Measurements from ENCODE around the gene ARMC12.
"Not testable (repeated sequence)": the region's sequence is repeated elsewhere in the genome, so short reads cannot be mapped to it uniquely, and the experiment has no call there.

ARMC12 gene, protein sequence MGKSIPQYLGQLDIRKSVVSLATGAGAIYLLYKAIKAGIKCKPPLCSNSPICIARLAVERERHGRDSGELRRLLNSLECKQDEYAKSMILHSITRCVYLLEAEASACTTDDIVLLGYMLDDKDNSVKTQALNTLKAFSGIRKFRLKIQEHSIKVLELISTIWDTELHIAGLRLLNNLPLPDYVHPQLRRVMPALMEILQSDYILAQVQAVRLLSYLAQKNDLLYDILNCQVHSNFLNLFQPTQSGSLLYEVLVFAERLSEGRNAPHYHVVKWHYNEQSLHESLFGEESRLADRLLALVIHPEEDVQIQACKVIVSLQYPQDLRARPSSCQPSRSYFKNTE

DNA sequence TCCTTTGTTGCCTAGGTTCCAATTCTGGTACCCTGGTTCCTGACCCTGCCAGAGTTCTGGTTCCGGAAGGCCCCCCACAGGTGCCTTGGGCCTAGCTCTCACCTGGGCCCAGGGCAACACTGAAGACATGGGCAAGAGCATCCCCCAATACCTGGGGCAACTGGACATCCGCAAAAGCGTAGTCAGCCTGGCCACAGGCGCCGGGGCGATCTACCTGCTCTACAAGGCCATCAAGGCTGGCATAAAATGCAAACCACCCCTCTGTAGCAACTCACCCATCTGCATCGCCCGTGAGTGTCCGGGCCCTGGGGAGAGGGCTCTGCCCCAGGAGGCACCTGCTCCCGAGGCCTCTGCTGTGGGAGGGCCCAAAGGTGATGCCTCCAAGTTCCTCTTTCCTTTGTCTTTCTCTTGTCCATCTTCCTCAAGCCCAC, at the start of gene ARMC12:
ARMC12 (plus strand) TSS at position 51 of the 431 bp plus-strand sequence; CDS start at position 128, 77 bp downstream.
- Histone ChIP-seq H3K4me3 (ENCODE audit: low read length) (no peak within 1 kb of the TSS), H3K27ac (ENCODE audit: low read depth, low read length) (no peak within 1 kb of the TSS), H3K27me3 (ENCODE audit: control insufficient read depth, insufficient read depth, low read length) (no peaks in the 10 kb centered on the region), H3K36me3 (ENCODE audit: control insufficient read depth, insufficient read depth, low read length) (no peaks in the 10 kb centered on the region), H3K4me1 (ENCODE audit: control insufficient read depth, insufficient read depth, low read length) (peaks cover 9% of the 10 kb centered on the region), H3K9ac (ENCODE audit: low read length) (no peak within 1 kb of the TSS)

DNA sequence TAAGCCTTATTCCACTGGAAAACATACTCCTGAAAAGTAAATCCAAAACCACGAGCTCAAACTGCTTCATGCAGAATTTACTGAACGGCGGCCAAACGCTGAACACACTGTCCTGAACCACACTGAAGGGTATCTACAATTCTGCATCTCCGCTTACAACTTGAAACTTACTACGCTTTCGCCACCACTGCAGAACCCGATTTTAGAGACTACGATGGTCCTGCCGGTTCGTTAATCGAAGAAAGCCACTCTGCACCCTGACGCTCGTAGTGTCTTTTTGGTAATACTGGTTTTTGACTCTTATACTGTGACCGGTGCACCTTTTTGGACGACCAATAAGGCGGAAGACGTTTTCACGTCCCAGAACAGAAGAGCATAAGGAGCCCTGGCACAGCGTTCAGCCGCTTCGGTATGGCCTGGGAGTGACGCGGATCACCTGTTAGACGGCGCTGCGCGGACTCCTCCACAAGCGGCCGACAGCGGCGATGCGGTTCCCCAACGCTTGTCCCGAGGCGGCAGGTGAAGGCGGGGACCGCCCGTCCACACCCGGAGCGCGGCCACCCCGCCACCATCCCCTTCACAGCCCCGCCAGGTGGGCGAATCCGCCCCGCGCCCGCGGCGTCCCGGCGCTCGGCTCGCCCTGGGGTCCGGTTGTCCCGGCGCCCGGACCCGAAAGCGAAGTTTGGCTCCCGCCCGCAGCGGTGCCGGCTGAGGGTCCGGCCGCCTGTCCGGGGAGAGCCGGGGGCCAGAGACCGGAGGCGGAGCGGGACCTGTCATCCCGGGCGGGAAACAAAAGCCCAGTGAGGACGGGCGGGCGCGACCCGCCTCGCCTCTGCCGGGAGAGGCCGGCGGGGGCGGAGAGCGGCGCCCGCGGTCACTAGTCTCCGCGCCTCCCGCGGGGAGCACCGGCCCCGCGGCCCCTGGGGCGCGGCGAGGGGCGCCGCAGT, 48.9 kb upstream of the ARMC12 start:
- Histone ChIP-seq H3K27me3 (ENCODE audit: control insufficient read depth, insufficient read depth, low read length) (no peaks in the 10 kb centered on the region), H3K36me3 (ENCODE audit: control insufficient read depth, insufficient read depth, low read length) (no peaks in the 10 kb centered on the region), H3K4me1 (ENCODE audit: control insufficient read depth, insufficient read depth, low read length) (no peaks in the 10 kb centered on the region), H3K4me3 (ENCODE audit: low read length) (peak overlapping the region; percentile 98), H3K9ac (ENCODE audit: low read length) (peak overlapping the region; percentile 91), H3K27ac (ENCODE audit: low read depth, low read length) (peak overlapping the region; percentile 96)

DNA sequence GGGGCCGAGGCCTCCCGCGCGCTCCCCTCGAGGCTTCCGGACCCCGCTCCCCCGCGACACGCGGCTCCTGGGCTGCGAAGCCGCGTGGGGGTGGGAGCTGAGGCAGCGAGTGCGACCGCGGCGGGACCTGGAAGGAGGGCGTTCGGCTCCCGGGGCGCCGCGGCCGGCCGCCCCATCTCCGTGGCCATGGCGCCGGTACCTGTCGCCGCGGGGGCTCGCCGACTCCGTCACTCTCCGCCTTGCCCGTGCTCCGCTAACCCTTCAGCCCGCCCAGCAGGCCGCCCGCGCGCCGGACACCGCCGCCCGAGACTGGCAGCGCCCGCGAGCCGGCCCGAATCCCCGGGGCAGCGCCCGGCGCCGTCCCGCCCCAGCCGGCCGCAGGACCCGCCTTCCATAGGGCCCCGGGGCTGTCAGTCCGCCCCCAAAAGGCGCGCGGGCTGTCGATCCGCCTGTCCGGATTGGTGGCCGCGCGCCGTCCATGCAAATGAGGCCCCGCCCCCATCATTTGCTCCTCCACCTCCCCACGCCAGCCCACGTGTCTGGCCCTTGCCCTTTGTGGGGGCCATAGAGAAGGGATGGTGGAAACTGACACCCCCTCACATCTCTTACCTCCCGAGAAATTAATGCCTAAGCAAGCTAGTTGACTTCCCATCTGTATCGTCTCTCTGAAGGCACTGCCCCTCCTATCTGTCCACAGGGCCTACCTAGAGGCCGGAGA, 48.1 kb upstream of the ARMC12 start, which contains the start of gene FKBP5:
FKBP5 (minus strand) TSS at position 311 of the 718 bp plus-strand sequence. CDS start 46,091 bp downstream, outside the sequence.
- Histone ChIP-seq H3K4me1 (ENCODE audit: control insufficient read depth, insufficient read depth, low read length) (no peaks in the 10 kb centered on the region), H3K4me3 (ENCODE audit: low read length) (peak within 1 kb of the TSS; percentile 98), H3K27ac (ENCODE audit: low read depth, low read length) (peak within 1 kb of the TSS; percentile 96), H3K9ac (ENCODE audit: low read length) (peak within 1 kb of the TSS; percentile 91), H3K36me3 (ENCODE audit: control insufficient read depth, insufficient read depth, low read length) (no peaks in the 10 kb centered on the region), H3K27me3 (ENCODE audit: control insufficient read depth, insufficient read depth, low read length) (no peaks in the 10 kb centered on the region)

DNA sequence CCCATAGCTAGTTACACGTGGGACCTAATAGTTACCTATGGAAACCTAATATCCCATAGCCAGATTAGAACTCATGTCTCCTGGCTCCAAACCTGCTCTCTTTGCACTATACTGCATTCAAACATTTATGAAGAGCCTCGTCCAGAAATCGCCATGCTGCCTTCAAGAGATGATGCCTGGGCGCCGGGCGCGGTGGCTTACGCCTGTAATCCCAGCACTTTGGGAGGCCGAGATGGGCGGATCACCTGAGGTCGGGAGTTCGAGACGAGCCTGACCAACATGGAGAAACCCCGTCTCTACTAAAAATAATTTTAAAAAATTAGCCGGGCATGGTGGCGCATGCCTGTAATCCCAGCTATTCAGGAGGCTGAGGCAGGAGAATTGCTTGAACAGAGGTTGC, 46.8 kb upstream of the ARMC12 start:
- H3K4me3 ChIP-seq (ENCODE audit: low read length); H3K9ac ChIP-seq (ENCODE audit: low read length); H3K27me3 ChIP-seq (ENCODE audit: control insufficient read depth, insufficient read depth, low read length); H3K4me1 ChIP-seq (ENCODE audit: control insufficient read depth, insufficient read depth, low read length); H3K36me3 ChIP-seq (ENCODE audit: control insufficient read depth, insufficient read depth, low read length): not testable (repeated sequence)
- H3K27ac ChIP-seq (ENCODE audit: low read depth, low read length): peak overlapping the region; percentile 24

DNA sequence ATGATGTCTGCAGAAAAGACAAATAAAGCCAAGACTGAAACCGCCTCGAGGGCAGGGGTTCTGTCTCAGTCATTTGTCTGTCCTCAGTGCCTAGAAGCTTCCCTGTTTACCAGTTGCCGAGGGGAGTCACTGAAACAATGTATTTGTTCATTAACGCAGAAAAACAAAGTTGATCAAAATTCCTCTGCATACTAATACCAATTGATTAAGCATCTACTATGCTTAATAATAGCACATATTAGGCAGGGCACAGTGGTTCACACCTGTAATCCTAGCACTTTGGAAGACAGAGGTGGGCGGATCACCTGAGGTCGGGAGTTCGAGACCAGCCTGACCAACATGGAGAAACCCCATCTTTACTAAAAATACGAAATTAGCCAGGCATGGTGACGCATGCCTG, 46.3 kb upstream of the ARMC12 start:
- no peaks in the 10 kb centered on the region for H3K36me3 ChIP-seq (ENCODE audit: control insufficient read depth, insufficient read depth, low read length)
- no peak overlapping the region for H3K27ac ChIP-seq (ENCODE audit: low read depth, low read length)
- no peaks in the 10 kb centered on the region for H3K27me3 ChIP-seq (ENCODE audit: control insufficient read depth, insufficient read depth, low read length)
- no peak overlapping the region for H3K9ac ChIP-seq (ENCODE audit: low read length)
- H3K4me1 ChIP-seq (ENCODE audit: control insufficient read depth, insufficient read depth, low read length): no peaks in the 10 kb centered on the region
- no peak overlapping the region for H3K4me3 ChIP-seq (ENCODE audit: low read length)

DNA sequence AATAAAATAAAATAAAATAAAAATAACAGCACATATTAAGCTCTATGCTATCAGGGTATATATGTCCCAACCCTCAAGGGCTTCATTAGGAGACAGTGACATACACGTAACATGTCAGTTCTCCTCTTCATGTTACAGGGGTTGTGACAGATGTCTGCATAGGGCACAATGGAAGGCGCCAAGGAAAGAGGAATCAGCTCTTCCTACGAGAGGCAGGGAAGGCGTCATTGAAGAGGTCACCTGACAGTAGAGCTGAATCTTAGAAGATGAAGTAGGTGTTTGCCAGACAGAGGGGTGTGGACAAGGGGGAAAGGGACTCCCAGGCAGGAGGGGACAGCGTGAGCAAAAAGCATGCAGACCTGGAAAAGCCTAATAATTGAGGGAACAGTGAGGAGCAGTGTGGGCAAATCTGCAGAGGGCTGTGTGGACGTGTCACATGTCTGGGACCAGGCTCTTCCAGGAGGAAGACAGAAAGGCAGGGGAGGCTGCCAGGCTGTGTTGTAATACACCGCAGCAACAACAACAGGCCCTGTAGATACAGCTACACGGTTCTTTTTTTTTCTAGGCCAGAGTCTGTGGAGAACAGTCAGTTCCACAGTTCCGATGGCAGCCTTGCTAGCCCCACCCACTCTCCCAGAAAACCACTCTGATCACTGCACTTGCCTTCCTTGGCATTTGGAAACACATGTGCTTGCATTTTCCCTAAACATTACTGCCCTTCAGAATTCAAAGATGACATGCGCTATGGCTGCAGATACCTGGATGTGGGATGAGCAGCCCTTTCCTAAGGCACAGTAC, 45.6 kb upstream of the ARMC12 start:
- H3K4me3 ChIP-seq (ENCODE audit: low read length): no peak overlapping the region
- H3K36me3 ChIP-seq (ENCODE audit: control insufficient read depth, insufficient read depth, low read length): no peaks in the 10 kb centered on the region
- no peaks in the 10 kb centered on the region for H3K4me1 ChIP-seq (ENCODE audit: control insufficient read depth, insufficient read depth, low read length)
- peak overlapping the region; percentile 75 for H3K27ac ChIP-seq (ENCODE audit: low read depth, low read length)
- H3K9ac ChIP-seq (ENCODE audit: low read length): no peak overlapping the region
- no peaks in the 10 kb centered on the region for H3K27me3 ChIP-seq (ENCODE audit: control insufficient read depth, insufficient read depth, low read length)

DNA sequence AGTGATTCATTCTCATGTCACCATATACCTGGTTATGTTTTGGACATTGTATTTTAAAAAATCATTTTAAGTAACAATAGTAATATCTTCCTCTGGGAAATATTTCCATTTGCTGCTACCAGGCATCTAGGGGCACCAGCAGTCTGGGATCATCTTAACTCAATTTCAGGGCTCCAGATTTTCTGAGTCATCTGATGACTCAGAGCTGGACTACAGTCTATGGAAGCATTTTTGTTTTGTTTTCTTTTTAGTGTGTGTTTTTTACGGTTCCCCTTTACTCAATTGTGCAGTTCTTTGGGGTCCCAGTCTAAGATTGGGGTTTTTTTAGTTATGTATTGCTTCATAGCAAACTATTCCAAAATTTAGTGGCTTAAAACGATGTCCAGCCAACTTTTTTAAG, 42.4 kb upstream of the ARMC12 start:
- Histone ChIP-seq H3K36me3 (ENCODE audit: control insufficient read depth, insufficient read depth, low read length) (no peaks in the 10 kb centered on the region), H3K4me1 (ENCODE audit: control insufficient read depth, insufficient read depth, low read length) (no peaks in the 10 kb centered on the region)

DNA sequence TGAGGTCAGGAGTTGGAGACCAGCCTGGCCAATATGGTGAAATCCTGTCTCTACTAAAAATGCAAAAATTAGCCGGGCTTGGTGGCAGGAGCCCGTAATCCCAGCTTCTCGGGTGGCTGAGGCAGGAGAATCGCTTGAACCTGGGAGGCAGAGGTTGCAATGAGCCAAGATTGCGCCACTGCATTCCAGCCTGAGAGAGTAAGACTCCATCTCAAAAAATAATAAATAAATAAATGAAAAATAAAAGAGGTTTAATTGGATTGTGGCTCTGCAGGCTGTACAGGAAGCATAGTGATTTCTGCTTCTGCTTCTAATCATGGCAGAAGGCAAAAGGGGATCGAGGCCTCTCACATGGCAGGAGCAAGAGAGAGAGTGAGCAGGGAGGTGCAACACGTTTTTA, 38.4 kb upstream of the ARMC12 start:
- not testable (repeated sequence) for H3K4me1 ChIP-seq (ENCODE audit: control insufficient read depth, insufficient read depth, low read length); H3K36me3 ChIP-seq (ENCODE audit: control insufficient read depth, insufficient read depth, low read length); H3K4me3 ChIP-seq (ENCODE audit: low read length); H3K9ac ChIP-seq (ENCODE audit: low read length); H3K27me3 ChIP-seq (ENCODE audit: control insufficient read depth, insufficient read depth, low read length); H3K27ac ChIP-seq (ENCODE audit: low read depth, low read length)

More for the DNA sequence above, 42.4 kb upstream of the ARMC12 start:
- Histone ChIP-seq H3K27ac (ENCODE audit: low read depth, low read length) (no peak overlapping the region), H3K9ac (ENCODE audit: low read length) (no peak overlapping the region), H3K4me3 (ENCODE audit: low read length) (no peak overlapping the region), H3K27me3 (ENCODE audit: control insufficient read depth, insufficient read depth, low read length) (no peaks in the 10 kb centered on the region)

DNA sequence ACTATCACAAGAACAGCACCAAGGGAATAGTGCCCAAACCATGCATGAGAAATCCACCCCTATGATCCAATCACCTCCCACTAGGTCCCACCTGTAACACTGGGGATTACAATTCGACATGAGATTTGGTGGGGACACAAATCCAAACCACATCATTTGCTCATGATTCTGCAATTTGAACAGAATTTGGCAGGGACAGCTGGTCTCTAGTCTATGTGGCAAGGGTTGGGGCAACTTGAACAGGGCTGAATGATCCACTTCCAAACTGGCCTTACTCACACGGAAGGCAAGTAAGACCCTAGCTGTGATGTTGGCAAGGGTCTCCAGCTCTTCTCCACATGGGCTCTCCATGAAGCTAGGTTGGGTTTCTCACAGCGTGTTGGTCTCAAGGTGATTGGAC, 38.0 kb upstream of the ARMC12 start:
- H3K4me1 ChIP-seq (ENCODE audit: control insufficient read depth, insufficient read depth, low read length): no peaks in the 10 kb centered on the region
- H3K9ac ChIP-seq (ENCODE audit: low read length): no peak overlapping the region
- H3K27me3 ChIP-seq (ENCODE audit: control insufficient read depth, insufficient read depth, low read length): no peaks in the 10 kb centered on the region
- no peak overlapping the region for H3K27ac ChIP-seq (ENCODE audit: low read depth, low read length)
- no peaks in the 10 kb centered on the region for H3K36me3 ChIP-seq (ENCODE audit: control insufficient read depth, insufficient read depth, low read length)
- H3K4me3 ChIP-seq (ENCODE audit: low read length): no peak overlapping the region

DNA sequence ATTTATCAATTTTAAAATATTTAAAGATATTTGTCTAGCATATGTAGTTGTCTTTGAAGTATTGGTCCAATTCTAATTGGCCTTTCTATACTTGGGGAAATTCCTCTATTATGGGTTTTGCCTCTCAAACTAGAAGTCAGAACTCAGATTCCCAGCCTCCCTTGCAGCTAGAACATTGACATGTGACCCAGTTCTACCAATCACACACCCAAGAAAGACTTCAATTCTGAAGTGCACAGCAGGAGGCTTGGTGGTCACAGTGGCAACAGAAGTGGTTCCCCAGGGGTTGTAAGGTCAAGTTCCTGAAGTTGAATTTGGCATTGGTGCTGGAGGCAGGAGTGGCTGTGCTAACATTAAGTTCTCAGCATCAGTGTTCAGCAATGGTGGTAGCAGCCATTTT, 33.3 kb upstream of the ARMC12 start:
- H3K9ac ChIP-seq (ENCODE audit: low read length): no peak overlapping the region
- no peak overlapping the region for H3K4me3 ChIP-seq (ENCODE audit: low read length)
- H3K36me3 ChIP-seq (ENCODE audit: control insufficient read depth, insufficient read depth, low read length): no peaks in the 10 kb centered on the region
- H3K27me3 ChIP-seq (ENCODE audit: control insufficient read depth, insufficient read depth, low read length): no peaks in the 10 kb centered on the region
- no peaks in the 10 kb centered on the region for H3K4me1 ChIP-seq (ENCODE audit: control insufficient read depth, insufficient read depth, low read length)
- H3K27ac ChIP-seq (ENCODE audit: low read depth, low read length): no peak overlapping the region

DNA sequence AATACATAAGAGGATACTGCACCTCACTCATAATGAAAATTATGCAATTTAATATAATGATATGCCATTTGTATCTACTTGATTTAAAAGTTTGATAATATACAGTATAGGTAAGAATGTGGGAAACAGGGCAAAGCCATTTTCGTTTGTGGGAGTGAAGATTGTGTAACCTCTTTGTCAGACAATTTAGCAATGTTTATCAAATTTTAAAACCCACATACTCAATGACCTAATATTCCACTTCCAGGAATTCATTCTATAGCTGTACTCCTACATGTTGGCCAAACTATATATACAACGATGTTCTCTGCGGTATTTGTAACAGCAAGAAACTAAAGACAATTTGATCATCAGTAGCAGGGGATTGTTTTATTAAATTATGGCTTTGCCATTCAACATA, 30.4 kb upstream of the ARMC12 start:
- Histone ChIP-seq H3K9ac (ENCODE audit: low read length) (no peak overlapping the region), H3K4me3 (ENCODE audit: low read length) (no peak overlapping the region), H3K36me3 (ENCODE audit: control insufficient read depth, insufficient read depth, low read length) (no peaks in the 10 kb centered on the region), H3K27me3 (ENCODE audit: control insufficient read depth, insufficient read depth, low read length) (no peaks in the 10 kb centered on the region), H3K4me1 (ENCODE audit: control insufficient read depth, insufficient read depth, low read length) (no peaks in the 10 kb centered on the region), H3K27ac (ENCODE audit: low read depth, low read length) (no peak overlapping the region)
